ENCODE measurements around the gene LYSMD3.

Gene LYSMD3

DNA sequence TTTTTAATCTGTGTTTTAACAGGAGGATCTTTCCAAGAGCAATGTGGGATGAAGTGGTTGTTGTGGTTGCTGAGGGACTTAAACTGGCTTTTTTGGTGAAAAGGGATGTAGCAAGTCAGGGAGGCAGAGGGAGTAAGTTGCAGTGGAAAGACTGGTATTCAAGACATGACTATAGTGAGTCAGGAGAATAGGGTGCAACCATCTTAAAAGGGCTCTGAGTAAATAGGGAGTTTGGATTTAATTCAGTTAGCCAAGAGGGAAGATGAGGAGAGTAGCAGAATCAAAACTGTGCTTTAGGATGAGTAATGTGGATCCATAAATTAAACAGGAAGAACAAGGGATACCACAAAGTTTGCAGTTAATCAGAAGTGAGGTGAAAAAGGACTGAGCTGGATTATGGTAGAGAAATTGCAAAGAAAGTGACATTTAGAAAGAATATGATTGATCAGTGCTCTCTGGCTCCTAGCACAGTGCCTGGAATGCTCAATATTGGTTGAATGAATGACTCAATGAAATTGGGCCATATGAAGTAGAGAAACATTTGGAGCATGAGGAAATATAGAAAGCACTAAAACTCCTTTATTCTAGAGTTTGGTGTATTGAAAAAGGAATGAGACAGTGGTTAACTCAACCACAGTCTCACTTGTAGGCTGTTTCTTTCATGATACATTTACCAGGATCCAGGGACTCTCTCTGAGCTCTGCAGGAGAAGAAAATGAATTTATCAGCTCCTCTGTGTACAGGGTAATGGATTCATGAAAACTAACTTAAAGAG lies 49.6 kb downstream of the LYSMD3 start:
- DNase-seq (ENCODE audit: low read depth in 2 of 2) = no peak

DNA sequence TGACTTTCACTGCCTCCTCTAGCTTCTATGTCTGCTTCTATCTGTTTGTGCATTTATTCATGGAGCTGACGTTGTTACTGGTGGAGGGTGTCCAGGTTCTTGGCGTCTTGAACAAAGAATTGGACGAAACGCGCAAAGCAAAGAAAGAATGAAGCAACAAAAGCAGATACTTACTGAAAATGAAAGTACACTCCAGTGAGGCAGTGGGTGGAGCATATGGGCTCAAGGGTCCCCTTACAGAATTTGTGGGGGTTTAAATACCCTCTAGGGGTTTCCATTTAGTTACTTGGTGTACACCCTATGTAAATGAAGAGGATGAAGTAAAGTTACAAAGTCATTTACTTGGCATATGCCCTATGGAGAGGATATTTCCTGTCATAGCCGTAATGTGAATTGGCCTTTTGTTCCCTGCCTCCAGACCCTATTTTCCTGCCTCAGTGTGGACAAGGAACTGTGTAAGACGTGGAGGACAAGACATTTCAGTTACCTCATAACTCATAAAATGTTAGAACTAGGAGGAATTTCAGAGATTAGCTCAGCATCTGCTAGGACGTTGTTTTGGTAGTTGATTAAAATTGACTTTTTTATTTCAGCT lies 51.7 kb downstream of the LYSMD3 start:
- no peak for DNase-seq (ENCODE audit: low read depth in 2 of 2)

DNA sequence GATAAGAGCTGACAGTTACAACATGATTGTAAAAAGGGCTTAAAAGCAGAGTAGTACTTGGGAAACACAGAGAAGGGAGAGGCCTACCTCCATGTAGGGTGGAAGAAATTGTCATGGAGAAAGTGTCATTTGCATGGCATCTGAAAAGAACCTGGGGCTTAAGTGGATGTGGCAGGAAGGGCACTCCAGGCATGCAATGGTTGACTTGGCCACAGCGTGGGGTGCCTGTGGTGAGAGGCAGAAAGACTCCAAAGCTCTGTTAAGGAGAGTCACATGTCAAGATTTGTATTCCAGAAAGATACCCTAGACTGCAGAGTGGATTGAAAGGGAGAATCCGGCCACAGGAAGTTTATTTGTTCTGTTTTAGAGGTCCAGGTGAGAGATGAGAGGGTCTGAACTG lies 52.3 kb downstream of the LYSMD3 start:
- DNase-seq (ENCODE audit: low read depth in 2 of 2) = no peak

DNA sequence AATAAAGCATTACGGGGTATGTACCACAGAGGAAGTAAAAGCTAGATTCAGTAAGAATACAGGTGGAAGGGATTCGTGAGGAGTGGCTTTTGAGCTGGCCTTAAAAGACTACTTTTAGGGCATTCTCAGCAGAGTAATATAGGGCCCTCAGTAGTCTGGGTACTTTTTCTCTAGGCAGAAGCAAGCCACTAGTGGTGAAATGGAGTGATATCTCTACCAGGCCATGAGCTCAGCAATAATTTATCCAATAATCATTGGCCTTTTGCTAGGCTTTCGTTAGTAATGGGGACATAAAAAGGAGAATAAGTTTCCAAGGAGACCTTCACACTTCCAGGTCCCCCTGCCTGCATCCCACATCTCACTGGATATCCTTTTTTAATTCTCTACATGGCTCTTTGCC lies 53.0 kb downstream of the LYSMD3 start:
- no peak for DNase-seq (ENCODE audit: low read depth in 2 of 2)

DNA sequence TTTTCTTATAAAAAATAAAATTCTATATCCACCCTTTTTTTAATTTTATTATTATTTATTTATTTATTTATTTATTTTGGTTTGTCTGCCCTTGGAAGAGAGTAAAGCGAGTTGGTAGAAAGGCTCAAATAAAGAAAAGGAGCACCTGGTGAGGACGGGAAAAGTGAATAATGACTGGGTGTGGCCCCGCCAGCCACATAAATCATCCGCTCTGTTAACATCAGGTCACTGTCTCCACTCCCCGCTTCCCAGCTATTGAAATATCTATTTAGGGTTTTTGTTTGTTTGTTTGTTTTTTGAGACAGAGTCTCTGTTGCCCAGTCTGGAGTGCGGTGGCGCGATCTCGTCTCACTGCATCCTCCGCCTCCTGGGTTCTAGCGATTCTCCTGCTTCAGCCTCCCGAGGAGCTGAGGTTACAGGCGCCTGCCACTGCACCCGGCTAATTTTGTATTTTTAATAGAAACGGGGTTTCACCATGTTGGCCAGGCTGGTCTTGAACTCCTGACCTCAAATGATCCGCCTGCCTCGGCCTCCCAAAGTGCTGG lies 53.9 kb downstream of the LYSMD3 start:
- no peak for DNase-seq (ENCODE audit: low read depth in 2 of 2)

DNA sequence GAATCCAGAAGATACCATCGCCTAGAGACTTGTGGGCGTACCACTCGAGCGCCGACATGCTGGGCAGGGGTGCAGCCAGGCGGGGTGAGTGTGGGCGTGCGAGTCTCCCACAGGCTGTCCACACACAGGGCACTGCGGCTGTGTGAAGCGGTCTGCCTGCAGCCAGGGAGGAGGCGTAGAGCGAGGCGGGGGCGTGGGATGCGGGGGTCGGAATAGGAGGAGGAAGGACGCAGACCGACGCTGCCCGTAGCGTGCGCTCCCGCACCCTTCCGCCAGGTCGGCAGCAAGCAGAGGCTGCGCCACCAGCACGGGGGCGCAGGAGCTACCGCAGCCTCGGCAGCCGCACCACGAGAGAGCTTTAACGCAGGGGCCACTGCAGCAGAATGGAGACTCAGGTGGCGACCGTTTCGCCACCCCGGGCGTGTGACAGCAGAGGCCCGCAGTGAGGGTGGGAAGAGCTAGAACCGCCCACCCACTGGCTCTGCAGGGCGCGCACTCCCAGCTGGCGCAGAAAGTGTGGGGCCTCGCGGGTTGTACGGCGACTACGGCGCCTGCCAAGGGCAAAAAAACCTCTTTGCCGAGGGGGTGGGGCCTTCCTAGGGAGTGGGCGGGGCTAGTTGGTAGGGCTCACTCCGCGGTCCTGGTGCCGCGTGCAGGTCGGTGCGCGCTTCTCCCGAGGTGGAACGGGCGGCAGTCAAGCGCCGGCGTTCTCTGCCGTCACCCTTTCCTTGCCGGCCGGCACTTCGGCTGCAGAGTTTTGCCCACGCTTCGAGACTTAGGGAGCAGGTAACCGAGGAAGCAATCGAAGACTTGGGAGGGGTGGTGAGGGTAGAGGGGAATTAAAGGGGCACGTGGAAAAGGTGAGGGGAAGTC lies 54.9 kb downstream of the LYSMD3 start, which contains the start of the genes MBLAC2 and POLR3G:
Gene MBLAC2, minus strand, starts transcription at position 537 of the 873 bp plus-strand sequence. Its CDS starts 479 bp downstream, at position 58.
Gene POLR3G, plus strand, starts transcription at position 630 of the 873 bp plus-strand sequence. CDS start 10,704 bp downstream, outside the sequence.
- peak; percentile 91 for DNase-seq (ENCODE audit: low read depth in 2 of 2)

DNA sequence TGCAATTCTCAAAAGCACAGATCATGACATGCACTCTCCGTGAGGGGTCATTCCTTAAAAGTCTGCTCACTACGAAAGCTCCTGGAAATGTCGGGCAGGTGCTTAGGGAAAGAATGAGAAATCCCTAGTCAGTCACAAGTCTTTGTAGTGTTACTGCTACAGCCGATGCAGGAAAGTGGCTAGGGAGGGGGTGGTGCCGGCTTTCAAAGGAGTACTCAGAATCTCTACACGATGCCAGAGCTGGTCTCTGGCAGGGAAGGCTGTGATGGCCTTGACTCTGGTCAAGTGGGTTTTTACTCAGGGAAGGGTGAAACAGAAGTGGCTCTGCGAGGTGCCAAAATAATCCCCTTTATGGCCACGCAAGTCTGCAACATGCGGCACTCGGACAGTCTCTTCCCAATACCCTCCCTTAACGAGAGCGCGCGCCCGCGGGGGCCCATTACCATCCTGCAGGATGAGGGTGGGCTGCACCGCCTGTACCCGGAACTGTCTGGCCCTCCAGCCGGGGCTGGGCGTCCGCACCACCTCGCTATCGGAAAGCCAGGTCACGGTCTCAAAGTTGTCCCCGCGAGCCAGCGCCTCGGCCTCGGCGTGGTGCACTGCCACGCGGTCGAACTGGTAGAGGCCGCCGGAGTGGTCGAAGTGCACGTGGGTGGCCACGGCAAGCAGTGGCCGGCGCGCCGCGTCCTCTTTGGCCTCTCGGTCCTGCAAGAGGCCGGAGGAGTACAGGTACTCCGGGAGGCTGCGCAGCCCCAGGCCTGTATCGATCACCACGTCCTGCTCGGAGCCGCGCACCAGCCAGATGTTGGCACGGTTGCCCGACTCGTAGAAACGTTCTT lies 55.8 kb downstream of the LYSMD3 start:
- DNase-seq (ENCODE audit: low read depth in 2 of 2) = peak; percentile 9 to 15

DNA sequence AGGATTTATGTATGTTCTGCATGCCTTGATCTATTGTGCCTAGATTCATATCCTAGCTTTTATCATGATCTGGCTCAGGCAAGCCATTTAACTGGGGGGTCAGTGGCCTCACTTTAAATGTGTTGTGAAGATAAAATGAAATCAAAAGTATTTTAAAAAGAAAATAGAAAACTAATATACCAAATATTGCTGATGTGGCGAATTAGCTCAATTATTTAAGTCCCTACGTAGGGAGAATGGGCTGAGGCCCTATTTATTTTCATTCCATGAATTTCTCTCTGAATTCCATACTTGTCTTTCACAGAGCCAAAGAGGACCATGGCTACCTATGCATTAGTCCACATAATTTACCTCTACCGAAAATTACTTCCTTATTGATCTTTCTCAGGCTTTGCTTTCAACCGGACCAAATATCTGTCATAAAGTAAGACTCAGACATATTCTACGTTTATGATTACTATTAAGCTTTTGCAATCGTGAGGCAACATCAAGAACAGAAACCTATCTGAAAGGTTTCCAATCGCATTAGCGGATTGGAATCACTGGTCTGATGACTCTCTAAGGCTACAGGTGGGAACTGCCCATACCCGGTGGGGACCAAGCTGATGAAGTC lies 56.5 kb downstream of the LYSMD3 start:
- DNase-seq (ENCODE audit: low read depth in 2 of 2) = peak in 1 of 2 experiments; percentile 3

All from stimulated activated CD4-positive, alpha-beta T cell treated with anti-CD3 and anti-CD28 coated beads, Interleukin-12 subunit alpha, Interleukin-12 subunit beta, amount 100 ng/mL, for 24 hours (primary cell).